ENCODE results near the gene CST5.

CST5 gene

DNA sequence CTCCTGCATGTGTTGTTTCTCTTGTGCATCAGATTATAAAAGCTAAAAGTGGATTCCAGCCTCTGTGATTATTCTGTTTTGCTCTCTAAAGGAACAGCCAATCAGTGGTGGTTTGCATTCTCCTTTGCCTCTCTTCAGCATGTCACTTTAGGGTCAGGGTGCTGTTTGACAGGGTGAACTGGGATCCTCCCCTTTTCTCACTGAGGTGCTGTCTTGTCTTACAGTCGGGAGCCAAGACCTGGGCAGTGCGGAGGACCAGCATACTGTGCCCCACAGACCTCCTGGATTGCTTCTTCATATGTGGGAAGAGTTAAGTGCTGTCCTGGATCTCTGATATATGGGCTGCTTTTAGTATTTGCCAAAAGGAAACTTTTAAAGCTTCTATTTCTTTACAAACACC, 37.9 kb downstream of the CST5 start:
- no peak for DNase-seq (ENCODE audit: low read depth)

- no peak for DNase-seq (ENCODE audit: low read depth)
These were observed 43.8 kb downstream of the CST5 start for GRCh38 chr20:23835716-23836115.

DNA sequence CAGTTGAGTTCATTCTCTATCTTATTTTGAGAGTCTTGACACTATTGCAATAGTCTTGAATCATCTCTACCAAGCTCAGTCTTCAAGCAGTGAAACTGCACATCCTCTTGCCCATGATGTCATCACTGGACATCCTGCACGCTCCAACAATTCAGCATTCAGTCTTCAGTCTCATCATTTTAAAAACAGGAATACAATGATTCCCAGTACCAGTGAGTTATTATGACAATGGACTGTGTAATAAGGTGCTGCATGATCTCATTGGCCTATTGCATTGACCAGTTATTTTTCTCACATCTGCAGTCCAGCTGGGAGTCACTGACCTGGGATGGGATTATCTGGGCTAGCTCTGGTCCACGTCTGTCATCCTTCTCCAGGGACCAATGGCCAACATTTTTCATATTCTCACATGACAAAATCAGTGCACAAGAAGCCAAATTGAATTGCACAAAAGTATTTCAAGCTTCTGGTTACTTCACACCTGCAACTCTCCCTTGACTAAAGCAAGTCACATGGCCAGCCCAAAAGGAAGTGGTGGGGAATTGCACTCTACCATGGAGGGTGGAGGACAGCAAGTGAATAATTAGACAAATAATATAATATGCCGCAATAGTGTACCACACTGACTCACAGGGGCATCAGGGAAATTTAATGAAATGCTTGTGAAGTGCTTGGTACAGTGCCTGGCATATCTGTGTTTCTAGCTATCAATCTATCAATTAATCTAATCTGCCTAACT, 46.6 kb downstream of the CST5 start:
- no peak for DNase-seq (ENCODE audit: low read depth)

DNA sequence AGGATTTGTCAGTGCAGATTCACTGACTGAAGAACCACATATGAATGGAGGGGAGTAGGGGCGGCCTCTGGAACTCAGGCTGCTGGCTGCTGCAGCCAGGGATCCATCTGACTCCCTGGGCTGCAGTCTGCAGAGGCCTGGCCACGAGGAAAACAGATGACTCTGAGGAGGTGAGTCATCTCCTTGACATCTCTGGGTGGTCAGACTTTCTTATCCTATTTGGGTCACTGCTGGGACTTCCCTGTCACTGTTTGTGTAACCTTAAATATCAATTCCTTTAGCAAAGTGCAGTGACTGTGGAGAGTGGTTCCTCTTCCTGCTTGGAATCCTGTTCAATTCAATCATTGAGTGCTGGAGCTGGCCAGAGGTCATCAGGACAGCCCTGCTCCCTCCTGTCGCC, 47.6 kb downstream of the CST5 start:
- DNase-seq (ENCODE audit: low read depth) = peak; percentile 76

DNA sequence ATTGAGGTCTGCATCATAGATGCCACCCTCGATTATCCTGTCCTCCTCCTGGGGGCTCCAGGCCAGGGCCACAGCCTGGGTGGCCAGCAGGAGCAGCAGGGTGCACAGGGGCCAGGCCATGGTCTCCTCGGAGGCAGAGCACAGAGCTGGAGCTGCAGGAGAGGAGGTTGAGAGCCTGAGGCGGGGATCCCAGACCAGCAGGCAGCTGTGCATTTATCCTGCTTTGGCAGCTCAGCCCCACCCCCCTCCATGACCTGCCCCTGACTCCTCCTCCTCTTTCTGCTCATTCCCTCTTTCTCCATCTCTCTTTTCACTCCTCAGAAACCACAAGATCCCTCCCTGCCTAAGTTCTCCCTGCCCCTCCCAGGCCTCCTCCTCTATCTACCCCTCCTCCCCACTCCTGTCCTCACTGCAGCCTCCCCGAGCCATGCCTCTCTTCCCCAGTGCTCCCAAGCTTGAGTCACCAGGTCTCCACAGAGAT, 53.0 kb downstream of the CST5 start, which contains the start of gene CST2:
Gene CST2 (minus strand): TSS at position 189 of the 481 bp plus-strand sequence. CDS start 69 bp downstream, at position 120.
- DNase-seq (ENCODE audit: low read depth) = peak; percentile 49
